HG03432 (cell line): ENCODE measurements around the gene ITIH3.
A peak's percentile ranks its signal among the peaks of the same experiment; 100 is the strongest.

Source experiments
- ATAC-seq: cut with Tn5 transposase; IDR thresholded peaks from one replicate; pipeline ENCODE4 v1.9.1; 2021; ENCODE audit warnings: mild to moderate bottlenecking, moderate library complexity; ENCODE audit not compliant: unreplicated experiment

ITIH3 gene

GRCh38 chr3:52820736-52821135 is 26.1 kb downstream of the ITIH3 start:
- ATAC-seq, result no peak

GRCh38 chr3:52822363-52822762 is 27.8 kb downstream of the ITIH3 start:
- ATAC-seq, result no peak

- no peak for ATAC-seq
These were observed 29.4 kb downstream of the ITIH3 start for GRCh38 chr3:52824037-52824436.

DNA sequence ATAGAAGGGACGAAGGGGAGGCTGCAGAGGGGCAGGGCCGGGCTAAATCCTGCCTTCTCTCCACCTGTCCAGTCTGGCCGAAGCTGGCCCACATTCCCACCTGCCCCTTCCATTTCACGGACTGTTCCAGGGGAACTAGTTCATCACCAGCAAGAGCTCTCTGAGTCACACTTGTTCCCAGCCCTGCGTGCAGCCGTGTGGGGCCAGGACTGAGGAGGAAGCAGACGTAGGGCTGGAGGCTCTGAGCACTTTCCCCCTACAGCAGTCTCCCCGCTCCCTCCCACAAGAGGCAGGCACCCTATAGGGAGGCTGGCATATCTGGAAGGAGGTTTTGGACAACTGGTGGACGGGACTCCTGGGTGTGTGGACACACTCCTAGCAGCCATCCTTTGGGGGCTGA is 32.8 kb downstream of the ITIH3 start:
- ATAC-seq, result no peak

- no peak for ATAC-seq
These were observed 33.3 kb downstream of the ITIH3 start for GRCh38 chr3:52827866-52828376.

- ATAC-seq, result no peak
These were observed 34.9 kb downstream of the ITIH3 start for GRCh38 chr3:52829482-52829881.

DNA sequence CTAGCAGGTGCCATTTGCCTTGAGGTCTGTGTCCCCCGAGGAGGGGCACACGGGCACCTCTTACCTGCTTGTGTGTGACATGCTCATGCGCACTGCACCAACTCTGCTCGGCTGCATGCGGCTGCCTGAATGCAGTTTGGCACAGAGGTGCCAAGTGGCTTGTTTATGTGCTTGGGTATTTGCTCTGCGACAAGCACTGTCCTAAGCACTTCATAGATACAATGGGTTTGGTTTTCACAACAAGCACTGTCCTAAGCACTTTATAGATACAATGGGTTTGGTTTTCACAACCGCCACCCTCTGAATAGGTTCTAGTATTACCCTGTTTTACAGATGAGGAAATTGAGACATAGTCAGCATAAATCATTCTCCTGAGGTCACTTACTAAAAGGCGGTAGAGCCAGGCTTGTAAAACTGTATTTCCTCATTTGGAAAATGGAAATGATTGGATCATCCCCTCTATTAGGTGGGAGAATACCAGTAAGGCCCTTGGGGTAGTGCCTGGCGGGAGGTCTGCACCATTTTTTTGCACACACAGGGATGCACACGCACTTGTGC is 35.4 kb downstream of the ITIH3 start:
- ATAC-seq, result no peak

DNA sequence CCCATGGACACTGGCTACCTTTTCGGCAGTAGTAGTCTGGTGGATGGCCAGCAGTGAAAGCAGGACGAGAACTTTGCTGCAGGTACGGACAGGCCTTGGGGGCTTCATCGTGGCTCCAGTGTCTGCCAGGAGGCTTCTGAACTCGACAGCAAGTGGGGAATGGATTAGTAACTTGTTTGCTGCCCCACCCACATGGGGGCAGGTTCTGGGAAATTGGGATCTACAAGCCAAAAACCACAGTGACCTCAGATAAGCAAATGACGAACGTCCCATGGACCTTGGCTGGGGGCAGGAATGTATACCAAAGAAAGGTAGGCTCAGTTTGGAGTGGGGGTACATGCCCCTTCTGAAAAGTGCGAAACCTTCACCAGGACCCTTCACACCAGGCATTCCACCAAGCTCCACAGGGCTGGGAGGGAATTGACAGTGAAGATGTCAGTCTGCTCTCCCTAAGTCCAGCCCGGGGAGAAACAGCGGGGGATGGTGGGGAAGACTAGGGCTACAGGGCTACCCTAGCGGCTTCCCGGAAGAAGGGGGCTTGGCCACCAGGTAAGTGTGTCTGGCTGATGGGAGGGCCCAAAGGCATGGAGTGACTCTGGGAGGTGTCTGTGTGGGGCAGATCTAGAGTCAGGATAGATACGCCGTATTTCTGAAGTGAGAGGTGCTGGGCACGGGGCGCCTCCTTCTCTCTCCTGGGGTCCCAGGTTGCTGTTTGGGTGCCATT is 36.1 kb downstream of the ITIH3 start, which contains the start of gene ITIH4:
Gene ITIH4, minus strand, starts transcription at position 138 of the 724 bp plus-strand sequence. Its CDS starts 30 bp downstream, at position 108.
- no peak for ATAC-seq

DNA sequence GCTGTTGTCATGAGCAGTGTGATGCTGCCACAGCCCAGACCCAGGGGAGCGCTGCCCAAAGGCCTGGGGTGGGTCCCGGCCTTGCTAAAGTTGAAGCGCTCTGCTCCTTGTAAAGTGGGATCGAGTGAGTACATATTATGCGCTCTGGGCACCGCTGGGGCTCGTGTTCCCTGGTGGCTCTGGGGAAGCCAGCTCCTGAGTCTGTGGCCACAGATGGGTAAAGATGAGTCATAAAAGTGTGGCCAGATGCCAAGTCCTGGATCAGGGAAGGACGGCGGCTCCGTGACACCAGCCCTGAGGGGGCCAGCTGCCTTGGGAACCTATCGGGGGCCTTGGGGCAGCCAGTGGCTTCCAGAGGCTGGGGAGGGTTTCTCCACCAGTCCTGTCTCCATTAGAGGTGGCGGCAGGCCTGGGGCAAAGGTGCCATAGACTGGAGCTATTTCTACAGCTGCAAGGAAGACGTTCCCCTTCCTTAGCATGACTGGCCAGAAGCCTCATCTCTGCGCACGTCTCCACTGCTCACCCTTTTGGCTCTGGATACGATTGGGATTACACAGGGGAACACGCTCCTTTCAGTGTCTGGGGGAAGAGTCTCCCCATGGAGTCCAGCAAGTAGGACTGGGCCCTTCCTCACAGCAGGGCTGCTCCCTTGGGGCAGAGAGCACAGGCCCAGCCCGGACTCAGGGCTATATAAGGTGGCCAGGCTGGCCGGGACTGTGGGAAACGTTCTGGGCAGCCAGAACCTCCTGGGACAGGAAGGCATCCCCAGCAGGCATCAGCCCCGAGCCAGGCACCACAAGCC is 37.1 kb downstream of the ITIH3 start:
- no peak for ATAC-seq

- no peak for ATAC-seq
These were observed 38.6 kb downstream of the ITIH3 start for GRCh38 chr3:52833202-52833601.

DNA sequence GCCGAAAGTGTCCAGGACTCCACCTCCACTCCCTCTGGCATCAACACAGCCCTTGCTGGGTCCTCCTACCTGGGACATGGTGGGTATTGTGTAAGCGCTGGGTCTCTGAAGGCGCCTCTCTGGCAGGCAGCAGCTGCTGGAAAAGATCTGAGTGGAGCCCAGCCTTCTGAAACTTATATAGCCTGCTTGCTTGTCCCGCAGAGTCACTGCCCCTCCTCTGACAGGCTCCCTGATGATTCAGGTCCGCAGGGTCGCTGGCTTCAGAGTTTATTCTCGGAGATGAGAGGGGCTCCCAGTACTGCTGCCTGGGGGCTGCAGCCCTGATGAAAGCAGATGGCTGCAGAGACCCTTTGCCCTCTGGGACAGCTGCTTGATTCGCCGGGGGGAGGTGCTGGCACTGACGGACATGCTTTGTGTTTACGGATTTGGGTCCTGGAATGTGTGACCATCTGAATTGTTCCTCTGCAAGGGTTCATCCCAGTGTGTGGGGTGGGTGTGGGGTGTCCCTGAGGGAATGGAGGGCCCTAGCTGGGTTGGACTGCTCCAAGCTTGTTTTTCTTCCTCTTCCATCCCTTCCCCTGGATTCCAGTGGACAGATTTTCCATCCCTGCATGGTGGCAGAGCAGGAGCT is 40.4 kb downstream of the ITIH3 start, which contains the start of gene MUSTN1:
Gene MUSTN1, minus strand, starts transcription at position 149 of the 631 bp plus-strand sequence. Its CDS starts 71 bp downstream, at position 78.
- ATAC-seq, result no peak

DNA sequence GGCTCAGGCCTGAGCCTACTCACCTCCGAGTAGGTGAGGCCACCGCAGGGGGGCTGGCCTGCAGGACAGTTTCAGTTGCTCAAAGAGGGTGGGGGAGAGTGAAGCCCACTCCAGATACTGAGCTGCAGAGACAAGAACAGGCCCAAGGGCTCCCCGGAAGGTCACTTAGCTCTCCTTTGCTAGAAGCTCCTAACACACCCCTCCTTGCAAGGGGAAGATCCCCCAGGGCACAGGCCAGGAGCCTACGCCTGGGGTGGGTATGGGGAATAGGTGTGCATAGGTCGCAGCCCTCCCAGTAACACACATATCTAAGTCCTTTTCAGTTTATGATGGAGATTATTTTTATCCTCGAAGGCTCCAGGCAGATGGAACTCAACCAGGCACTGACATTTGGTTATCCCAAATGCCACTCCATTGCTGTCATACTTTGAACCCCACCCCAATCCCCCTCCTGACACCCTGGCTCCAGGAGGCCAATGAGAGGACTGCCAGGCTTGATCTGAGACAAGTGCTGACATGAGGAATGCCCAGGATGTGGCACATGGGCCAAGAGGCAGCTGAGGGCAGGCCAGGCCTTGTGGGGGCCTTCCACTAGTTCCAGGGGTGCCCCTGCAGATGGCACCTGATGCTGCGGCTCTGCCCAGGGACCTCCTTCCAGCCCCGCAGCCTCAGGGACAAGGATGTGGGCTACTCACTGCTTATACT is 41.3 kb downstream of the ITIH3 start:
- no peak for ATAC-seq

DNA sequence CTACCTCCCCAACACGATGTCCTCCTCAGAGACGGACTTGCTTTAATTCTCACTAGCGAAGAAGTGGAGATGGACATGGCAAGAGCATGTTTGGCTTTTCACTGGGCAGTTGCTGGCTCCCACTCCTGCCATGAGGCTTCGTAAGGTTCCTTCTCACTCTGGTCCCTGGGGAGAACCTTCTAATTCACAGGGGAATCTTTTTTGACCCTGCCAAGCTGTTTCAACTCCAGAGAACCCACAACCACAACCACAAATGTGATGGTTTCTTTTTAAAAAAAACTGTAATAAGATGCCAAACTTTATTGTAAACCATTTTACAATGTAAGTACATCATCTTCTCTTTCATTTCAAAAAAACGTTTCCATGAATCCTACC is 41.9 kb downstream of the ITIH3 start:
- no peak for ATAC-seq

GRCh38 chr3:52836986-52837385 is 42.4 kb downstream of the ITIH3 start:
- ATAC-seq, result no peak

DNA sequence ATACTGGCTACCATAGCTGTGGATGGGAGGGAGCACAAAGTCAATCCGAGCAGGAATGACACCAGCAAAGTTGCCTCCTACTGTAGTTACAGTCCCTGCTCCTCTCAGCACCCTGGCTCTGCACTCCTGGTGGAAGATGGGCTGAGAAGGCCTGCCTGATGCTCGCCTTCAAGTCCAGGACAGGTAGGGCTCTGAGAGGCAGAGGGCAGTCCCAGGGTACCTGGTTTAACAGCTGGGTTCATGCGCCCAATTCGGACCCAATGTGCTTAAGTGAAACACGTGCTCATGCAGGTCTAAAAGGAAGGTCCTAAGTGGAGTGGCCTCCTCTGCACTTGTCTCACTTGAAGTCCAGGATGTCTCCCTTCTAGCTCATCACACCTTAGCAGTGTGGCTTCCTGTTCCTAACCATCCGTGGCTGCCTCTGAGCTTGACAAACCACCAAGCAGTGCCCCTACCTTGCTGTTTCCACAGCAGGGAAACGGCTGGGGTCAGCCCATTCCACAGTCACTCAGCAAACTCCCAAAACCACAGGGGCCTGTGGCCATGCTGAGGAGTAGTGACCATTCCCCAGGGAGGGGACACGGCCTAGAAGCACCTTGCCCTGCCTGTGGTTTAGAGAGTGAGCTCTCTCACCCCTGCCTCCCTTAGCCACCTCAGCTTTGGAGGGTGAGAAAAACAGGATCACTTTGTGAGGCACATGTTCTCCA is 44.1 kb downstream of the ITIH3 start:
- no peak for ATAC-seq

DNA sequence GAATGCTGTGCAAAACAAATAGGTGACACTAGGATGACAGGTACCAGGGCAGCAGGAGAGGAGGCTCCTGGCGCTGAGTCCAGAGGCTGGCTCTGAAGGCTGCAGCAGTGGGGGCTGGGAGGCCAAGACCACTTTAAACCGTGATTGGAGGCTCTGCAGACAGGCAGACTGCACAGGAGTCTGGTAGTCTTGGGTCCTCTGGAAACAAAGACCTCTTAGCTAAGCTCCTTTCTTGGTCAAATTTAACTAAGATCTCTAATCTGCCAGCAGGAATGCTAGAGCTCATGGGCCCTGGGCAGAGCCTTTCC is 44.6 kb downstream of the ITIH3 start:
- ATAC-seq, result no peak

GRCh38 chr3:52839892-52840545 is 45.4 kb downstream of the ITIH3 start:
- no peak for ATAC-seq

GRCh38 chr3:52841211-52841980 is 46.8 kb downstream of the ITIH3 start:
- ATAC-seq, result peak; percentile 56

DNA sequence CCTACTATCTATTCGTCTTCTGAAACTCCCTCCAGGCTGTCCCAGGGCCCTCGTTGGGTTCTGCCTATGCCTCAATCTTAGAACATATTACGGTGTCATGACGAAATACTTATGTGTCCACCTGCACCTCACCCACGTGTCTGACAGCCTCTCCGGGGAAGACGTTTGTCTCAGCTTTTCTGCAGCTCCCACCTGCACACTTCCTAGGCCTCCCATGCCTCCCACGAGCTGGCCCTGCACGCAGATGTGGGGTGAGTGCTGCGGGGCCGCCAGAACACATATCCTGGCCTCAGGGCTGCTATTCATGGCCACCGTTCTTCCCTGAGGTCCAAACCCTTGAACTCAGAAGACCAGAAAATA is 47.4 kb downstream of the ITIH3 start:
- ATAC-seq, result no peak
